GM23338 (cell line): ENCODE measurements around the gene PGA3. TPM values are rescaled to one million over a fixed set of nuclear protein-coding genes. Genes with fewer than 3 reads are reported as not detected.

ENCODE experiments used
- ATAC-seq: fragments of 200-7000 bp; cut with Tn5 transposase; 3 replicates; pipeline ENCODE4 v1.9.1; 2020
- DNase-seq: peaks from one replicate; pipeline ENCODE4 v3.0.0-alpha.2; 2015; ENCODE audit warnings: low spot score
- H2AFZ ChIP-seq: fragments of 200-600 bp; sonication (generic); 2 replicates; pipeline ENCODE4 v1.8.0; 2016; ENCODE audit warnings: antibody characterized with exemption, mild to moderate bottlenecking, moderate library complexity
- H3F3A ChIP-seq: fragments of 200-600 bp; sonication (generic); replicated peaks from 2 replicates; pipeline ENCODE4 v1.8.0; 2017; ENCODE audit warnings: antibody characterized with exemption, mixed run types, low read depth
- H3K27ac ChIP-seq: fragments of 200-600 bp; sonication (generic); 2 replicates; pipeline ENCODE4 v1.6.1; 2016; ENCODE audit warnings: low read depth
- H3K27me3 ChIP-seq: fragments of 200-600 bp; sonication (generic); 2 replicates; pipeline ENCODE4 v1.8.0; 2016; ENCODE audit warnings: mild to moderate bottlenecking, mixed run types, moderate library complexity; ENCODE audit not compliant: insufficient read depth
- H3K36me3 ChIP-seq: fragments of 200-600 bp; sonication (generic); 2 replicates; pipeline ENCODE4 v1.8.0; 2016; ENCODE audit warnings: mild to moderate bottlenecking; ENCODE audit not compliant: insufficient read depth
- H3K4me1 ChIP-seq: fragments of 200-600 bp; sonication (generic); 2 replicates; pipeline ENCODE4 v1.8.0; 2016; ENCODE audit warnings: mild to moderate bottlenecking, moderate library complexity; ENCODE audit not compliant: insufficient read depth
- H3K4me2 ChIP-seq: fragments of 200-600 bp; sonication (generic); 2 replicates; pipeline ENCODE4 v1.7.1; 2017; ENCODE audit warnings: mixed run types
- H3K4me3 ChIP-seq: fragments of 200-600 bp; sonication (generic); 2 replicates; pipeline ENCODE4 v1.6.1; 2016; ENCODE audit warnings: mixed run types
- H3K79me2 ChIP-seq: fragments of 200-600 bp; sonication (generic); replicated peaks from 2 replicates; pipeline ENCODE4 v1.8.0; 2017; ENCODE audit warnings: mild to moderate bottlenecking; ENCODE audit not compliant: insufficient read depth
- H3K9me2 ChIP-seq: fragments of 200-600 bp; sonication (generic); 2 replicates; pipeline ENCODE4 v1.8.0; 2017; ENCODE audit not compliant: insufficient read depth
- H4K20me1 ChIP-seq: fragments of 200-600 bp; sonication (generic); replicated peaks from 2 replicates; pipeline ENCODE4 v1.8.0; 2017; ENCODE audit warnings: mild to moderate bottlenecking; ENCODE audit not compliant: insufficient read depth
- H3K27ac Mint-ChIP-seq: 2 replicates; pipeline ENCODE4 v1.8.0; 2020; ENCODE audit warnings: inconsistent platforms, mild to moderate bottlenecking, moderate library complexity, mixed read lengths
- H3K27me3 Mint-ChIP-seq: 3 replicates; pipeline ENCODE4 v1.8.0; 2022; ENCODE audit warnings: low read depth, mild to moderate bottlenecking, moderate library complexity, mixed read lengths, inconsistent platforms; ENCODE audit not compliant: insufficient read depth, poor library complexity
- H3K36me3 Mint-ChIP-seq: 3 replicates; pipeline ENCODE4 v1.8.0; 2021; ENCODE audit warnings: low read depth, mild to moderate bottlenecking, inconsistent platforms, moderate library complexity, mixed read lengths
- H3K4me1 Mint-ChIP-seq: 3 replicates; pipeline ENCODE4 v1.8.0; 2020; ENCODE audit warnings: mild to moderate bottlenecking, inconsistent platforms, mixed read lengths
- H3K4me3 Mint-ChIP-seq: 3 replicates; pipeline ENCODE4 v1.8.0; 2021; ENCODE audit warnings: moderate library complexity, mild to moderate bottlenecking, inconsistent platforms, mixed read lengths
- H3K9me3 Mint-ChIP-seq: 3 replicates; pipeline ENCODE4 v1.8.0; 2020; ENCODE audit warnings: moderate library complexity, mild to moderate bottlenecking, inconsistent platforms, mixed read lengths
- CREB1 ChIP-seq: fragments of 250-450 bp; sonication (Bioruptor Pico); IDR thresholded peaks from 2 replicates; pipeline ENCODE4 v1.5.0; 2020; ENCODE audit warnings: low read depth, mild to moderate bottlenecking, moderate library complexity
- CTCF ChIP-seq, 2 experiments: fragments of 200-600 bp in 1 of 2; sonication (generic) in 1 of 2; conservative IDR thresholded peaks; 2 replicates each; pipeline versions ENCODE4 v1.5.1 to v1.6.1; 2016 to 2017; ENCODE audit warnings: antibody characterized with exemption in 2 of 2, low read depth in 2 of 2, mild to moderate bottlenecking in 2 of 2, moderate library complexity in 1 of 2
- EZH2 ChIP-seq: fragments of 200-600 bp; sonication (generic); IDR thresholded peaks from one replicate; pipeline ENCODE4 v1.8.0; 2017; ENCODE audit warnings: antibody characterized with exemption, mild to moderate bottlenecking, low read depth; ENCODE audit not compliant: unreplicated experiment
- EZH2phosphoT487 ChIP-seq: fragments of 200-600 bp; sonication (generic); IDR thresholded peaks from one replicate; pipeline ENCODE4 v1.8.1; 2018; ENCODE audit warnings: antibody characterized with exemption; ENCODE audit not compliant: unreplicated experiment
- POLR2AphosphoS5 ChIP-seq: IDR thresholded peaks from 2 replicates; pipeline ENCODE4 v1.6.1; 2016; ENCODE audit warnings: antibody characterized with exemption, low read depth
- STAT1 ChIP-seq: IDR thresholded peaks from one replicate; pipeline ENCODE4 v1.6.1; 2016; ENCODE audit warnings: antibody characterized with exemption; ENCODE audit not compliant: unreplicated experiment
- ZNF114 ChIP-seq: fragments of 250-450 bp; sonication (Bioruptor Pico); IDR thresholded peaks from 2 replicates; pipeline ENCODE4 v1.5.0; 2020; ENCODE audit warnings: mild to moderate bottlenecking, moderate library complexity
- ZNF331 ChIP-seq: fragments of 250-450 bp; sonication (Bioruptor Pico); IDR thresholded peaks from 2 replicates; pipeline ENCODE4 v1.5.0; 2020; ENCODE audit warnings: low read depth, mild to moderate bottlenecking, moderate library complexity
- ZNF462 ChIP-seq: fragments of 250-450 bp; sonication (Bioruptor Pico); IDR thresholded peaks from 2 replicates; pipeline ENCODE4 v1.5.0; 2020; ENCODE audit warnings: mild to moderate bottlenecking, moderate library complexity
- polyA plus RNA-seq: library from polyadenylated mRNA; unstranded; fragments of >200 nt; fragmentation: Nextera tagmentation; extraction: Ambion mirVana; gene quantifications from 2 replicates; pipeline ENCODE4 v1.2.1, GENCODE V29; 2016
- total RNA-seq: library from RNA; depleted of rRNA; stranded (reverse); fragments of >200 nt; shearing (Covaris generic); gene quantifications from 2 replicates; pipeline ENCODE4 v1.2.3, GENCODE V29; 2014

Gene PGA3
- total and polyA plus RNA-seq, 2 experiments from 2014 or later, result 0.37 TPM; not detected in 1

DNA sequence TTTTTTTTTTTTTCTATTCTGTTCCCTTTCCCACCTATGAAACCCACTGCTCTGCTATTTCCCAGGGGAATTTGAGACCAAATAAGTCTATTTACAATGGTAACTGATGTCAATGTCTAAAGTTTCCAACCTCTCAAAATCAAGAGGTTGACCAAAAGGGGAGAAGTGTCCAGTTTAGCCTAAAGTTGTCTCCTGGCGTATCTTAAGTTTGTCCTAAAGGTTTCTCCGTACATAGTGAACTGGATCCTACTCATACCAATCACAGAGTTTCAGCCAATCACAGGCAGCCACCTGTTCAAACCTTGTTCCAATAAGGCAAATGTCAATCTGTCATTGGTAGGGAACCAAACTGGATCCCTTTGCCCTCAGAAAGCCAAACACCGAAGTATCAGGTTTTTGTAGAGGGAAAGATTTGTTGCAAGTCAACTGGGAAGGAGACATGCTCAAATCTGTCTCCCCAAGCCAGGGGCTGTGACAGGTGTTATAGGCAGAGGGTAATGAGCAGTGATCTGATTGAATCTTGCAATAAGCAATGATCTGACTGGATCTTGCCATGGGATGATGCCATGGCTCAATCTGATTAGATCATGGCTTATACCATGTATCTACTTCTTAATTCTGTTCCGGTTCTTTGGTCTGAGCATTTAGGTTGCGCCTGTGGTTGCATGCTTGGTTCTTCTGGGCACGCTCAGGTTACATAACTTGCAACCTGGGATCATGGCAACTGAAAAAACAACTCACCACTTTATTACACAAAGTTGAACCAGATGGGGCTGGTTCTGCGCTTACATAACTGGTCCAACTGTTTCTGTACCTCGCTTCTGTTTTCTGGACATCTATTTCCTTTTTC, 41.0 kb upstream of the PGA3 start (continued):
- no peak for TF ChIP-seq ZNF462 (CRISPR knock-in tag)
- no peak for TF ChIP-seq CTCF (conservative IDR thresholded peaks at IDR 0.05; ENCODE audit: low read depth in 2 of 2)
- no peak for TF ChIP-seq ZNF114 (CRISPR knock-in tag)
- no peak for TF ChIP-seq STAT1
- TF ChIP-seq ZNF331, result no peak

DNA sequence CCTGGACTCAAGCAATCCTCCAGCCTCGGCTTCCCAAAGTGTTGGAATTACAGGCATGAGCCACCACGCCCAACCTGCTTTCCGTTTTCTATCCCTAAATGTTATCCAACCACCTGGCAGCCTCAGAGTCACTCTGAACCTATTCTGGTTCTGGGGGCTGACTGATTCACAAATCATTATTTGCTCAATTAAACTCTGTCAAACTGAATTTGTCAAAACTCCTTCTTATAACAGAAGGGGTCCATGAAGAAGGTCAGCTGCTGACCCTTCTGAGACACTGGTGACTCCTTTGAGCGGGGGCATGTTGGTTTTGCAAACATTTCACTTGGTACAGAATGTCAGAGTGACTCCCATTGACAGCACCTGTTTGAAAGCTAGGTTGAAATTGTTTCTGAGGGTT, 40.3 kb upstream of the PGA3 start:
- H3K4me2 ChIP-seq, result no peak overlapping the region
- H3K9me2 ChIP-seq, result no peaks in the 10 kb centered on the region
- Mint-ChIP-seq H3K36me3 (no peaks in the 10 kb centered on the region), H3K4me3 (0 out of 3 replicates have a peak overlapping the region, but pooled peaks have one; percentile 5), H3K27ac (no peak overlapping the region), H3K4me1 (peaks cover 26% of the 10 kb centered on the region), H3K27me3 (peaks cover 3% of the 10 kb centered on the region), H3K9me3 (peaks cover 5% of the 10 kb centered on the region; the same call in 2 of the 3 replicates)
- no peak for TF ChIP-seq CREB1 (CRISPR knock-in tag)
- TF ChIP-seq EZH2phosphoT487, result no peak
- TF ChIP-seq POLR2AphosphoS5, result no peak
- no peak for TF ChIP-seq STAT1
- no peak for TF ChIP-seq EZH2
- no peak for TF ChIP-seq ZNF331
- peaks cover 12% of the 10 kb centered on the region for H3K4me1 ChIP-seq
- no peaks in the 10 kb centered on the region for H3K27me3 ChIP-seq
- H3K27ac ChIP-seq, result no peak overlapping the region
- peaks cover 9% of the 10 kb centered on the region; the same call in 1 of the 2 replicates for H4K20me1 ChIP-seq
- DNase-seq, result no peak
- no peak overlapping the region for H3K4me3 ChIP-seq
- ATAC-seq, result no peak
- no peaks in the 10 kb centered on the region for H3K36me3 ChIP-seq
- 0 out of 2 replicates have a peak, but pooled peaks cover 10% of the 10 kb centered on the region for H3F3A ChIP-seq
- H3K79me2 ChIP-seq, result peaks cover 23% of the 10 kb centered on the region
- no peak overlapping the region for H2AFZ ChIP-seq
